Mesendoderm (in vitro differentiated cells): ENCODE data around the gene NSMF.

Experiments used
- DNase-seq: peaks from one replicate; pipeline ENCODE4 v3.0.0; 2013
- H2AK5ac ChIP-seq: 2 replicates; pipeline ENCODE4 v1.6.1; 2013; ENCODE audit warnings: low read length, inconsistent platforms
- H2BK120ac ChIP-seq: 2 replicates; pipeline ENCODE4 v1.6.1; 2013; ENCODE audit warnings: low read depth, mild to moderate bottlenecking, low read length, moderate library complexity, mixed read lengths
- H2BK15ac ChIP-seq: replicated peaks from 2 replicates; pipeline ENCODE4 v1.6.1; 2013; ENCODE audit warnings: low read depth, mild to moderate bottlenecking, moderate library complexity
- H2BK5ac ChIP-seq: 2 replicates; pipeline ENCODE4 v1.6.1; 2013; ENCODE audit warnings: low read length, inconsistent platforms
- H3K18ac ChIP-seq: 2 replicates; pipeline ENCODE4 v1.6.1; 2013; ENCODE audit warnings: mild to moderate bottlenecking, low read length, mixed read lengths
- H3K23ac ChIP-seq: one replicate; pipeline ENCODE4 v1.6.1; 2013; ENCODE audit warnings: low read length
- H3K27ac ChIP-seq: 2 replicates; pipeline ENCODE4 v1.5.1; 2013; ENCODE audit warnings: low read depth, mild to moderate bottlenecking, inconsistent platforms, low read length, moderate library complexity
- H3K27me3 ChIP-seq: 2 replicates; pipeline ENCODE4 v1.6.1; 2013; ENCODE audit warnings: low read length, control low read depth, mild to moderate bottlenecking, inconsistent platforms; ENCODE audit not compliant: insufficient read depth, poor library complexity
- H3K36me3 ChIP-seq: 2 replicates; pipeline ENCODE4 v1.6.1; 2013; ENCODE audit warnings: low read length, inconsistent platforms; ENCODE audit not compliant: control insufficient read depth, insufficient read depth
- H3K4ac ChIP-seq: one replicate; pipeline ENCODE4 v1.6.1; 2013; ENCODE audit warnings: low read depth, mild to moderate bottlenecking, low read length, moderate library complexity
- H3K4me1 ChIP-seq: 2 replicates; pipeline ENCODE4 v1.6.1; 2013; ENCODE audit warnings: low read depth, low read length, inconsistent platforms; ENCODE audit not compliant: control insufficient read depth
- H3K4me2 ChIP-seq: 2 replicates; pipeline ENCODE4 v1.6.1; 2013; ENCODE audit warnings: low read length
- H3K4me3 ChIP-seq: 2 replicates; pipeline ENCODE4 v1.5.1; 2013; ENCODE audit warnings: mild to moderate bottlenecking, low read length
- H3K56ac ChIP-seq: one replicate; pipeline ENCODE4 v1.6.1; 2013; ENCODE audit warnings: low read length
- H3K79me1 ChIP-seq: 2 replicates; pipeline ENCODE4 v1.6.1; 2013; ENCODE audit warnings: low read length, inconsistent platforms
- H3K79me2 ChIP-seq: 2 replicates; pipeline ENCODE4 v1.6.1; 2013; ENCODE audit warnings: mild to moderate bottlenecking, low read length; ENCODE audit not compliant: control insufficient read depth, insufficient read depth
- H3K9ac ChIP-seq: 2 replicates; pipeline ENCODE4 v1.6.1; 2013; ENCODE audit warnings: low read length, inconsistent platforms
- H4K5ac ChIP-seq: one replicate; pipeline ENCODE4 v1.6.1; 2013; ENCODE audit warnings: low read length
- H4K8ac ChIP-seq: one replicate; pipeline ENCODE4 v1.6.1; 2013; ENCODE audit warnings: low read depth, mild to moderate bottlenecking, control low read depth, low read length, moderate library complexity
- WGBS: extraction: QIAGEN DNeasy Blood & Tissue Kit; methylation state at CpG from one replicate; pipeline ENCODE4 v1.1.7; 2013; ENCODE audit warnings: low lambda C conversion rate, missing lambda C conversion rate; ENCODE audit not compliant: insufficient coverage; ENCODE audit errors: extremely low coverage; 5-methylcytosine and 5-hydroxymethylcytosine counted together

The NSMF gene

GRCh38 chr9:137403269-137403668 is 55.9 kb downstream of the NSMF start:
- no CpG with 5 or more reads among the region's 15 CpGs for WGBS
- H3K27ac ChIP-seq: no peak overlapping the region
- H3K4me1 ChIP-seq: no peaks in the 10 kb centered on the region
- H3K27me3 ChIP-seq: no peaks in the 10 kb centered on the region
- no peak overlapping the region for H3K18ac ChIP-seq
- H4K5ac ChIP-seq: no peak overlapping the region
- H3K56ac ChIP-seq: no peak overlapping the region
- no peak overlapping the region for H3K9ac ChIP-seq
- no peaks in the 10 kb centered on the region for H3K36me3 ChIP-seq
- no peak overlapping the region for H2BK5ac ChIP-seq
- no peak overlapping the region for H3K4me2 ChIP-seq
- no peak overlapping the region for H3K23ac ChIP-seq
- no peak overlapping the region for H2BK15ac ChIP-seq
- H4K8ac ChIP-seq: no peak overlapping the region
- H2AK5ac ChIP-seq: no peak overlapping the region
- no peaks in the 10 kb centered on the region for H3K79me2 ChIP-seq
- no peak for DNase-seq
- H3K4ac ChIP-seq: no peak overlapping the region
- no peaks in the 10 kb centered on the region for H3K79me1 ChIP-seq
- H2BK120ac ChIP-seq: no peak overlapping the region
- no peak overlapping the region for H3K4me3 ChIP-seq

DNA sequence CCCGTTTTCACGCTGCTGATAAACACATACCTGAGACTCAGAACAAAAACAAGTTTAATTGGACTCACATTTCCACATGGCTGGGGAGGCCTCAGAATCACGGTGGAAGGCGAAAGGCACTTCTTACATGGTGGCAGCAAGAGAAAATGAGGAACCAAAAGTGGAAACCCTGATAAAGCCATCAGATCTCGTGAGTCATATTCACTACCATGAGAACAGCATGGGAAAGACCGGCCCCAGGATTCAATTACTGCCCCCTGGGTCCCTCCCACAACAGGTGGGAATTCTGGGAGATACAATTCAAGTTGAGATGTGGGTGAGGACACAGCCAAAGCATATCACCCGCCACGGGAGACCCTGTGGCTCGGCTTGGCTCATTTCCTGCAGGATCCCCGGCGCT is 56.4 kb downstream of the NSMF start:
- Histone ChIP-seq H3K4me3 (no peak overlapping the region), H3K79me1 (no peaks in the 10 kb centered on the region), H2BK15ac (no peak overlapping the region), H2BK120ac (no peak overlapping the region), H3K27ac (no peak overlapping the region), H3K79me2 (no peaks in the 10 kb centered on the region), H3K4ac (no peak overlapping the region), H2AK5ac (no peak overlapping the region), H3K36me3 (no peaks in the 10 kb centered on the region), H3K18ac (no peak overlapping the region), H3K9ac (no peak overlapping the region), H3K4me1 (no peaks in the 10 kb centered on the region), H3K23ac (no peak overlapping the region), H4K8ac (no peak overlapping the region), H3K56ac (no peak overlapping the region), H3K27me3 (no peaks in the 10 kb centered on the region), H4K5ac (no peak overlapping the region), H3K4me2 (no peak overlapping the region), H2BK5ac (no peak overlapping the region)
- no CpG with 5 or more reads among the region's 11 CpGs for WGBS
- no peak for DNase-seq

- H3K18ac ChIP-seq: no peak overlapping the region
- H4K8ac ChIP-seq: no peak overlapping the region
- no peaks in the 10 kb centered on the region for H3K27me3 ChIP-seq
- no peak overlapping the region for H2BK5ac ChIP-seq
- no peak overlapping the region for H2BK15ac ChIP-seq
- H4K5ac ChIP-seq: no peak overlapping the region
- no peak overlapping the region for H3K9ac ChIP-seq
- H3K79me1 ChIP-seq: no peaks in the 10 kb centered on the region
- no CpG with 5 or more reads among the region's 60 CpGs for WGBS
- H3K23ac ChIP-seq: no peak overlapping the region
- no peak overlapping the region for H3K4me3 ChIP-seq
- DNase-seq: no peak
- no peaks in the 10 kb centered on the region for H3K79me2 ChIP-seq
- no peaks in the 10 kb centered on the region for H3K36me3 ChIP-seq
- no peaks in the 10 kb centered on the region for H3K4me1 ChIP-seq
- H2BK120ac ChIP-seq: no peak overlapping the region
- H2AK5ac ChIP-seq: no peak overlapping the region
- H3K4me2 ChIP-seq: no peak overlapping the region
- no peak overlapping the region for H3K4ac ChIP-seq
- no peak overlapping the region for H3K27ac ChIP-seq
- no peak overlapping the region for H3K56ac ChIP-seq
Measured at GRCh38 chr9:137398561-137399468, 60.3 kb downstream of the NSMF start.

- no peaks in the 10 kb centered on the region for H3K36me3 ChIP-seq
- H3K27me3 ChIP-seq: no peaks in the 10 kb centered on the region
- no peak overlapping the region for H3K23ac ChIP-seq
- no peak overlapping the region for H3K56ac ChIP-seq
- no peaks in the 10 kb centered on the region for H3K79me1 ChIP-seq
- no peak overlapping the region for H3K4ac ChIP-seq
- 100% methylated on average over 1 of the region's 20 CpGs for WGBS
- no peak for DNase-seq
- H3K9ac ChIP-seq: no peak overlapping the region
- no peaks in the 10 kb centered on the region for H3K4me1 ChIP-seq
- H3K18ac ChIP-seq: no peak overlapping the region
- no peak overlapping the region for H3K27ac ChIP-seq
- H4K5ac ChIP-seq: no peak overlapping the region
- no peak overlapping the region for H2BK120ac ChIP-seq
- H3K79me2 ChIP-seq: no peaks in the 10 kb centered on the region
- H2BK5ac ChIP-seq: no peak overlapping the region
- no peak overlapping the region for H2AK5ac ChIP-seq
- no peak overlapping the region for H3K4me3 ChIP-seq
- H2BK15ac ChIP-seq: no peak overlapping the region
- no peak overlapping the region for H4K8ac ChIP-seq
- H3K4me2 ChIP-seq: no peak overlapping the region
Measured at GRCh38 chr9:137397675-137398423, 61.3 kb downstream of the NSMF start.
